HepG2 (cell line): ENCODE data around the gene ADAMTS12. TPM values are rescaled to one million over a fixed set of nuclear protein-coding genes. Genes with fewer than 3 reads are reported as not detected.

Experiments used
- ATAC-seq: fragments of 200-7000 bp; cut with Tn5 transposase; 3 replicates; pipeline ENCODE4 v1.9.1; 2020; ENCODE audit warnings: mild to moderate bottlenecking, moderate library complexity
- BruUV-seq: library from RNA; stranded (reverse); fragments of 400-500 nt; replicated peaks from 2 replicates; lab custom pipeline; 2021; lab: Mats Ljungman, UMichigan
- CTCF ChIA-PET: fragments of 300-600 bp; formaldehyde crosslinking; extraction: SDS; loops from one replicate; lab custom pipeline; 2021; ENCODE audit warnings: low total read pairs, inconsistent platforms, low intra/inter-chr PET ratio; lab: Yijun Ruan, JAX
- POLR2A ChIA-PET: fragments of 350-600 bp; sonication (Branson Sonifier 250); formaldehyde crosslinking; loops from one replicate; lab custom pipeline; 2020; ENCODE audit warnings: antibody characterized with exemption, inconsistent platforms; lab: Yijun Ruan, JAX
- DNase-seq: peaks from one replicate; pipeline ENCODE4 v3.0.0-alpha.2; 2015; ENCODE audit warnings: low spot score
- FAIRE-seq: peaks from 3 replicates; lab custom pipeline; 2011; peaks lifted over from hg19 to GRCh38; lab: Jason Lieb, UNC
- H2AFZ ChIP-seq: one replicate; pipeline ENCODE4 v1.6.1; 2011; ENCODE audit warnings: low read length, inconsistent platforms
- H3K27ac ChIP-seq: fragments of 300-600 bp; 3 replicates; pipeline ENCODE4 v1.8.0; 2011; ENCODE audit warnings: mixed run types, mild to moderate bottlenecking, mixed read lengths, low read length, inconsistent platforms; ENCODE audit not compliant: insufficient read depth; ENCODE audit errors: extremely low read length
- H3K27me3 ChIP-seq, 2 experiments: fragments of 200-600 bp in 1 of 2; 2 replicates in 1 of 2; 3 replicates in 1 of 2; pipeline versions ENCODE4 v1.6.0 to v1.8.0; 2011; ENCODE audit warnings: low read length in 2 of 2, mild to moderate bottlenecking in 2 of 2, moderate library complexity in 2 of 2, inconsistent platforms in 1 of 2; ENCODE audit not compliant: insufficient read depth in 2 of 2, control insufficient read depth in 1 of 2
- H3K36me3 ChIP-seq, 2 experiments: fragments of 200-600 bp in 1 of 2; replicated peaks in 1 of 2; 2 replicates in 1 of 2; 3 replicates in 1 of 2; pipeline versions ENCODE4 v1.5.1 to v1.8.0; 2011; ENCODE audit warnings: low read length in 2 of 2, inconsistent platforms in 1 of 2; ENCODE audit not compliant: insufficient read depth in 2 of 2, control insufficient read depth in 1 of 2
- H3K4me1 ChIP-seq: 2 replicates; pipeline ENCODE4 v1.5.1; 2012; ENCODE audit warnings: low read length, inconsistent platforms; ENCODE audit not compliant: insufficient read depth
- H3K4me2 ChIP-seq: 2 replicates; pipeline ENCODE4 v1.6.0; 2011; ENCODE audit warnings: low read depth, low read length, inconsistent platforms
- H3K4me3 ChIP-seq, 3 experiments: fragments of 200-600 bp in 1 of 3; sonication (generic), shearing (Covaris generic) in 1 of 3; replicated peaks in 1 of 3; 2 replicates each; pipeline ENCODE4 v1.5.1; 2011 to 2016; ENCODE audit warnings: low read length in 3 of 3, inconsistent platforms in 2 of 3, low read depth in 2 of 3, mild to moderate bottlenecking in 2 of 3, control low read depth in 1 of 3, mixed read lengths in 1 of 3; ENCODE audit not compliant: insufficient read depth in 1 of 3
- H3K79me2 ChIP-seq: one replicate; pipeline ENCODE4 v1.6.1; 2011; ENCODE audit warnings: low read length, inconsistent platforms; ENCODE audit not compliant: insufficient read depth
- H3K9ac ChIP-seq: 2 replicates; pipeline ENCODE4 v1.6.0; 2011; ENCODE audit warnings: mild to moderate bottlenecking, low read depth, low read length, inconsistent platforms; ENCODE audit not compliant: insufficient read depth
- H3K9me3 ChIP-seq: 2 replicates; pipeline ENCODE4 v1.5.1; 2012; ENCODE audit warnings: mild to moderate bottlenecking, low read length
- H4K20me1 ChIP-seq: 2 replicates; pipeline ENCODE4 v1.6.0; 2011; ENCODE audit warnings: inconsistent platforms, mild to moderate bottlenecking, low read length, moderate library complexity; ENCODE audit not compliant: insufficient read depth
- AKNA ChIP-seq: sonication (generic); formaldehyde crosslinking; IDR thresholded peaks from 2 replicates; pipeline ENCODE4 v1.4.0; 2020; ENCODE audit warnings: missing genetic modification reagents, borderline replicate concordance
- HOMEZ ChIP-seq: IDR thresholded peaks from 2 replicates; pipeline ENCODE4 v1.6.1; 2016; ENCODE audit warnings: low read depth
- IRF2 ChIP-seq: IDR thresholded peaks from 2 replicates; pipeline ENCODE4 v1.6.1; 2018; ENCODE audit warnings: missing genetic modification reagents, missing compliant biosample characterization
- PATZ1 ChIP-seq: sonication (generic); formaldehyde crosslinking; IDR thresholded peaks from 2 replicates; pipeline ENCODE4 v1.4.0; 2020; ENCODE audit warnings: missing genetic modification reagents
- PCBP1 ChIP-seq: fragments of 200-400 bp; formaldehyde crosslinking; IDR thresholded peaks from 2 replicates; pipeline ENCODE4 v1.6.1; 2017; ENCODE audit warnings: mild to moderate bottlenecking, low read depth, low read length, borderline replicate concordance
- TEAD2 ChIP-seq: sonication (generic); formaldehyde crosslinking; IDR thresholded peaks from 2 replicates; pipeline ENCODE4 v1.9.0; 2021; ENCODE audit warnings: missing genetic modification reagents
- ZFP82 ChIP-seq: sonication (generic); formaldehyde crosslinking; IDR thresholded peaks from 2 replicates; pipeline ENCODE4 v1.5.1; 2020; ENCODE audit warnings: mild to moderate bottlenecking, missing genetic modification reagents, borderline replicate concordance
- ZNF574 ChIP-seq: sonication (generic); formaldehyde crosslinking; IDR thresholded peaks from 2 replicates; pipeline ENCODE4 v1.4.0; 2020; ENCODE audit warnings: missing genetic modification reagents
- ZNF710 ChIP-seq: sonication (generic); formaldehyde crosslinking; IDR thresholded peaks from 2 replicates; pipeline ENCODE4 v1.5.0; 2020; ENCODE audit warnings: mild to moderate bottlenecking, missing genetic modification reagents, borderline replicate concordance
- WGBS: methylation state at CpG from one replicate; pipeline ENCODE4 v1.1.6; 2017; ENCODE audit warnings: low lambda C conversion rate; 5-methylcytosine and 5-hydroxymethylcytosine counted together
- in situ Hi-C: cut with HindIII; loops from 2 replicates; pipeline ENCODE4 v1.10.0; 2017; ENCODE audit warnings: low pct_unique_long_range_greater_than_20kb; ENCODE audit not compliant: extremely low pct_ligation_motif_present
- intact Hi-C: fragments of 100-400 bp; cut with micrococcal nuclease; formaldehyde crosslinking; loops from one replicate; pipeline ENCODE4 v1.10.0; 2022; ENCODE audit not compliant: unreplicated experiment
- polyA plus RNA-seq, 8 experiments: library from polyadenylated mRNA; depleted of rRNA in 3 of 8; stranded (reverse) in 7 of 8; unstranded in 1 of 8; fragments of >200 nt; fragmentation: Illumina TruSeq in 4 of 8; extraction: Trizol in 4 of 8; gene quantifications; 2 replicates each; pipeline versions ENCODE4 v1.2.1 to v1.2.3, GENCODE V29; 2011 to 2016; ENCODE audit warnings: low read depth in 4 of 8, missing spikeins in 1 of 8, mixed read lengths in 1 of 8; ENCODE audit not compliant: insufficient read depth in 1 of 8
- total RNA-seq, 5 experiments: library from RNA; depleted of rRNA; stranded (reverse); fragments of >200 nt; fragmentation: Illumina TruSeq; extraction: Trizol; gene quantifications; 2 replicates each; pipeline ENCODE4 v1.2.3, GENCODE V29; 2016; ENCODE audit warnings: low read depth in 1 of 5

The ADAMTS12 gene
- total and polyA plus RNA-seq, 2 of the 13 experiments (the other 11 are each of a cell fraction or from before 2014, with no cell fraction given): 0.03 TPM; not detected in 1

GRCh38 chr5:33720176-33720575 lies 171.6 kb downstream of the ADAMTS12 start (continued):
- TF ChIP-seq ZNF574 (CRISPR knock-in tag): no peak
- no peak for TF ChIP-seq PATZ1 (CRISPR knock-in tag)
- TF ChIP-seq HOMEZ (CRISPR knock-in tag): no peak

GRCh38 chr5:33719769-33720168 lies 172.0 kb downstream of the ADAMTS12 start:
- H3K9ac ChIP-seq: no peak overlapping the region
- H4K20me1 ChIP-seq: no peaks in the 10 kb centered on the region
- H3K27ac ChIP-seq: no peak overlapping the region
- intact Hi-C loops (no loop called here), in situ Hi-C loops (no loop called here)
- WGBS: 3% methylated on average over 1 of the region's 1 CpG
- no peak for FAIRE-seq
- no peak for ATAC-seq
- no peak for DNase-seq
- H2AFZ ChIP-seq: no peak overlapping the region
- POLR2A ChIA-PET: no interaction called here
- H3K4me2 ChIP-seq: no peak overlapping the region
- no peaks in the 10 kb centered on the region for H3K27me3 ChIP-seq
- no peaks in the 10 kb centered on the region for H3K36me3 ChIP-seq
- no peaks in the 10 kb centered on the region for H3K9me3 ChIP-seq
- no peaks in the 10 kb centered on the region for H3K79me2 ChIP-seq
- no peaks in the 10 kb centered on the region for H3K4me1 ChIP-seq
- no TSS peak for BruUV-seq
- H3K4me3 ChIP-seq: no peak overlapping the region
- CTCF ChIA-PET: no interaction called here
- TF ChIP-seq IRF2 (CRISPR knock-in tag) (no peak), ZFP82 (CRISPR knock-in tag) (no peak), ZNF710 (CRISPR knock-in tag) (no peak), PCBP1 (no peak), TEAD2 (CRISPR knock-in tag) (no peak), AKNA (CRISPR knock-in tag) (no peak)
